Activated T-helper 1 cell treated with anti-CD3 and anti-CD28 coated beads, Interleukin-12 subunit alpha, Interleukin-12 subunit beta, Interleukin-2, Interleukin-4 antibody, amounts not matched to agents 30 ng/mL and 10 ng/mL and 1 ng/mL, durations not matched to agents 14 hours and 24 hours and 36 hours (primary cell): ENCODE measurements around the gene CERS1. TPM values are rescaled to one million over a fixed set of nuclear protein-coding genes. Genes with fewer than 3 reads are reported as not detected.
"Not testable (repeated sequence)": the region's sequence is repeated elsewhere in the genome, so short reads cannot be mapped to it uniquely, and the experiment has no call there.

ENCODE experiments used
- DNase-seq: peaks from one replicate; pipeline ENCODE4 v3.0.0; 2021; ENCODE audit warnings: low spot score
- H3K27ac Mint-ChIP-seq: one replicate; pipeline ENCODE4 v1.8.0; 2021; ENCODE audit warnings: mild to moderate bottlenecking, mixed read lengths
- H3K27me3 Mint-ChIP-seq: one replicate; pipeline ENCODE4 v1.8.0; 2022; ENCODE audit warnings: mild to moderate bottlenecking, moderate library complexity, mixed read lengths; ENCODE audit not compliant: insufficient read depth
- H3K36me3 Mint-ChIP-seq: one replicate; pipeline ENCODE4 v1.8.0; 2021; ENCODE audit warnings: low read depth, mixed read lengths
- H3K4me1 Mint-ChIP-seq: one replicate; pipeline ENCODE4 v1.8.0; 2021; ENCODE audit warnings: low read depth, mixed read lengths
- H3K4me3 Mint-ChIP-seq: one replicate; pipeline ENCODE4 v1.8.0; 2021; ENCODE audit warnings: mild to moderate bottlenecking, moderate library complexity, mixed read lengths
- H3K9me3 Mint-ChIP-seq: one replicate; pipeline ENCODE4 v1.8.0; 2021; ENCODE audit warnings: mixed read lengths
- intact Hi-C: fragments of 100-400 bp; cut with micrococcal nuclease; formaldehyde crosslinking; loops from one replicate; pipeline ENCODE4 v1.15.1; 2024
- total RNA-seq: library from RNA; stranded (reverse); gene quantifications from 2 replicates; pipeline ENCODE4 v1.2.3, GENCODE V29; 2022

The CERS1 gene
- total RNA-seq, 1 donor from 2014 or later, result not detected

GRCh38 chr19:18913466-18913865 lies 17.5 kb upstream of the CERS1 start:
- no peaks in the 10 kb centered on the region for H3K27me3 Mint-ChIP-seq
- intact Hi-C loops, result no loop called here
- peaks cover 22% of the 10 kb centered on the region for H3K36me3 Mint-ChIP-seq
- no peak overlapping the region for H3K27ac Mint-ChIP-seq
- DNase-seq, result no peak
- H3K9me3 Mint-ChIP-seq, result no peaks in the 10 kb centered on the region
- H3K4me1 Mint-ChIP-seq, result peaks cover 12% of the 10 kb centered on the region
- no peak overlapping the region for H3K4me3 Mint-ChIP-seq

GRCh38 chr19:18912933-18913332 lies 17.0 kb upstream of the CERS1 start:
- H3K9me3 Mint-ChIP-seq, result no peaks in the 10 kb centered on the region
- H3K27ac Mint-ChIP-seq, result no peak overlapping the region
- H3K27me3 Mint-ChIP-seq, result no peaks in the 10 kb centered on the region
- intact Hi-C loops, result no loop called here
- no peak for DNase-seq
- H3K4me1 Mint-ChIP-seq, result peaks cover 12% of the 10 kb centered on the region
- no peak overlapping the region for H3K4me3 Mint-ChIP-seq
- peaks cover 22% of the 10 kb centered on the region for H3K36me3 Mint-ChIP-seq

- DNase-seq, result no peak
- intact Hi-C loops, result no loop called here
- no peak overlapping the region for H3K4me3 Mint-ChIP-seq
- H3K27ac Mint-ChIP-seq, result no peak overlapping the region
- H3K4me1 Mint-ChIP-seq, result no peaks in the 10 kb centered on the region
- H3K27me3 Mint-ChIP-seq, result no peaks in the 10 kb centered on the region
- no peaks in the 10 kb centered on the region for H3K9me3 Mint-ChIP-seq
- H3K36me3 Mint-ChIP-seq, result peaks cover 24% of the 10 kb centered on the region
These were observed 15.0 kb upstream of the CERS1 start for GRCh38 chr19:18910801-18911436.

DNA sequence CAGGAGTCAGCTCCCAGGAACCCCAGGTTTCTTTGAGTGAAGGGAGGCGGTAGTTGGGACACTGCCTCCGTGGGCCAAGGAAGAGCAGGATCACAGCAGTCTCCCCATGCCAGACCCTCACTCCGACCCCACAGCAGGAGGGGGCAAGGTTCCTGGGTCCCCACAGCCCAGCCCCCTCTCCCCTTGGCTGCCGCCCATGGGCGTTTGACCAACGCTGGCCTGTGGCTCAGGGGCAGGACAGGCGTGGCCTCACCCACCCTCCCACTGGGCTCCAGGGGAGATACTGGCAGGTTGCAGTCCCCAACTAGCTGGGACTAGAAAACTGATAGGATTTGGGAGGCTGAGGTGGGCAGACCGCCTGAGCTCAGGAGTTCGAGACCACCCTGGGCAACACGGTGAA lies 14.1 kb upstream of the CERS1 start:
- intact Hi-C loops, result no loop called here

GRCh38 chr19:18908917-18909619 lies 13.1 kb upstream of the CERS1 start:
- Mint-ChIP-seq H3K9me3 (no peaks in the 10 kb centered on the region), H3K36me3 (peaks cover 21% of the 10 kb centered on the region), H3K27ac (no peak overlapping the region), H3K4me3 (no peak overlapping the region), H3K4me1 (no peaks in the 10 kb centered on the region), H3K27me3 (no peaks in the 10 kb centered on the region)
- DNase-seq, result no peak
- intact Hi-C loops, result no loop called here

More for the DNA sequence above, 14.1 kb upstream of the CERS1 start:
- Mint-ChIP-seq H3K4me1 (no peaks in the 10 kb centered on the region), H3K27me3 (no peaks in the 10 kb centered on the region), H3K36me3 (peaks cover 22% of the 10 kb centered on the region), H3K9me3 (no peaks in the 10 kb centered on the region), H3K27ac (no peak overlapping the region), H3K4me3 (no peak overlapping the region)
- DNase-seq, result no peak

DNA sequence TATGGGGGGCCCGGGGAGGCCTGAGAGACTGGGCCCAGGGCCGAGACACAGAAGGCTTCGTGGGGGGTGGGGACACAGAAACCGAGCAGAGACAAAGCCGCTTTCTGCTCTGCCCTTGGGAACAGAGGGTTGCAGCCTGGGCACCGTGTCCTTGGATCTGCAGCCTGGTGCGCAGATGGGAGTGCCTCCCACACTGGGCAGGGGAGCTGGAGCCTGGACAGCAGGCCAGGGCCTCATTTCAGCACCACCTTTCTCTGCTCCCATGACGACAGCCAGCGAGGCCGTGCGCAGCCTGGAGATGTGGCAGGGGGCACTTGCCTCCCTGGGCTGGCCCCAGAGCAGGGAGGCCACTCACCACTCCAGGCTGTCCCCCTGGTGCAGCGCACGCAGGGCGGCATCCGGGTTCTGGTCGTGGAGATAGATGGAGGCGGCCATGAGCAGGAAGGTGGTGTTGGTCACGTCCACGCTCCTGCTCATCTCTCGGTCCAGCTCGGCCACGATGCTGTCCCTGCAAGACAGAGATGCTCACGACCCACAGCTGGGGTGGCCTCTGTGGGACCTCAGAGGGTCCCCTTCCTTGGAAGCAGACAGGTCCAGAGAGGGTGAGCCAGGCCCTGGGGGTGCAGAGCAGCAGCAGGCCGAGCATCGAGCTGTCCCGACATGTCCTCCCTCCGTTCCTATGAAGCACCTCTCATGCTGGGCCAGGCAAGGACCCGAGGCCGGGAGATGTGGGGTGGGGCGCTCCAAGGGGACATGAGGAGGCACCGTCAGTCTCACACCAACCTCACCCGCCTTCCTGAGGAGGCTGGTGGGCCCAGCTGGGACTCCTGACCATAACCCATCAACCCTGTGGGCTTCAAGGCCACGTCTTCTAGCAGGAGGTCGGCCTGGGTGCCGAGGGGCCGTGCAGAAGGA lies 10.9 kb upstream of the CERS1 start:
- no peaks in the 10 kb centered on the region for H3K9me3 Mint-ChIP-seq
- no peak overlapping the region for H3K4me3 Mint-ChIP-seq
- no peak for DNase-seq
- peaks cover 14% of the 10 kb centered on the region for H3K36me3 Mint-ChIP-seq
- no peaks in the 10 kb centered on the region for H3K27me3 Mint-ChIP-seq
- intact Hi-C loops, result no loop called here
- no peaks in the 10 kb centered on the region for H3K4me1 Mint-ChIP-seq
- no peak overlapping the region for H3K27ac Mint-ChIP-seq

DNA sequence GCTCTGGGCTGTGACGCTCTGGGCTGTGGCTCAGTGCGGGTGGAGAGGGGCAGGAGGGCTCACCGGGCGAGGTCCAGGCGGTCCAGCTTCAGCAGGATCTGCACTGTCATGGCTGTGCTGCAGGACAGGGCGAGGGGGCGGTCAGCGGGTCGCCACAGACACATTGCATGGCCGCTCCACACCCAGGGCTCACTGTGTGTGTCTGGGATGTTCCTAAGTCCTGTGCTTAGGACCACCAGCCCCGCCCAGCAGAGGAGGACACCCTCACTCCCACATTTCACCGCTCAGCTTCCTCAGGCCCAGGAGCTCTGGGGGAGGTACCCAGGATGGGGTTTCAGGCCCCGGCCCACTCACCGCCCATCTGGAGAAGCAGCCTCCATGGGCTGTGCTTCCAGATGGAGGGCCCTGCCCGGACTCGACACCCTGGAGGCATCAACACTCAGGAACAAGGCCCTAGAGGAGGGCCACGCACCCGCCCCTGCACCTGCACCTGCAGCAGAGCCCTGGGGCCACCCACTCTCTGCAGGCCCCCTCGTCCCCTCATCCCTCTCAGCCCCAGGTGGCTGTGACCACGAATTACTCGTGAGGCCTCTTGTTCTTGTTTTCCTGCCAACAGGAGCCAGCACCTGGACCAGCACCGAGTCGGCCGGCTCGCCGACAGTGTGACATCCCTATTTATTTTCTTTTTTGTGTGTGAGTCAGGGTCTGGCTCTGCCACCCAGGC lies 9.7 kb upstream of the CERS1 start:
- H3K27ac Mint-ChIP-seq, result no peak overlapping the region
- no peak for DNase-seq
- intact Hi-C loops, result no loop called here
- peaks cover 14% of the 10 kb centered on the region for H3K36me3 Mint-ChIP-seq
- H3K9me3 Mint-ChIP-seq, result no peaks in the 10 kb centered on the region
- no peaks in the 10 kb centered on the region for H3K4me1 Mint-ChIP-seq
- H3K27me3 Mint-ChIP-seq, result no peaks in the 10 kb centered on the region
- H3K4me3 Mint-ChIP-seq, result no peak overlapping the region

GRCh38 chr19:18905058-18905456 lies 9.1 kb upstream of the CERS1 start:
- intact Hi-C loops, result no loop called here

DNA sequence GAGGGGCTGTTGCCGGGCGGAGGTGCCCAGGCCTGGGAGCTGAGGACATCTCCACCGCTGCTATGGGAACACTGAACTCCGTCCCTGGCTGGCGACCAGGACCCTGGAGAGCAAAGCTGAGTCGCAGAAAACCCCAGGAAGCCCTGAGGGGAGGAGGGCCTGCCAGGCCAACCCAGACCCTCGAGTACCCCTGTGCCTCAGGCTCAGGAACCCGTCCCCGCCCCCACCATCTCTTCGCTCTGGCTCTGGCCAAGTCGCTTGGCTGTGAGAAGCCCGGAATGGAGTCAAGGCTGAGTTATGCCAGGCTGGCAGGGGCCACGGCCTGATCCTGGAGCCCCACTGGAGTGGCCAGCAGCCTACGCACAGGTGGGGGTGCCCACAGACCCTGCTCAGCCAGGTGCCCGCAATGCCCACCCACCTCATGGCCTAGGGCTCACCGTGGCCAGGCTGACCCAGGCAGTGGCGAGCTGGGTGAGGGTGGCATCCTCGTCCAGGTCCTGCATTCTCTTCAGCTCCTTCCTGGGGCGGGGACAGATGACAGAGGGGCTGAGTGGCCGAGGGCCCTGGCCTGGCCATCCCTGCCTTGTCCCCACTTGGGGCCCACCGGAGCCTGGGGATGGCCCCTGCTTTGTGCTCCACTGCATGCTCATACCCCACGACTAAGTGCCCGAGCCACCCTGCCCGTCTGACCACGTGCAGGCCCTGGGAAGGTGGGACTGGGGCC lies 8.5 kb upstream of the CERS1 start:
- Mint-ChIP-seq H3K4me1 (no peaks in the 10 kb centered on the region), H3K27me3 (no peaks in the 10 kb centered on the region), H3K9me3 (no peaks in the 10 kb centered on the region), H3K27ac (no peak overlapping the region), H3K4me3 (no peak overlapping the region), H3K36me3 (peaks cover 11% of the 10 kb centered on the region)
- no peak for DNase-seq
- intact Hi-C loops, result no loop called here

More at GRCh38 chr19:18905058-18905456, 9.1 kb upstream of the CERS1 start:
- no peaks in the 10 kb centered on the region for H3K9me3 Mint-ChIP-seq
- peaks cover 14% of the 10 kb centered on the region for H3K36me3 Mint-ChIP-seq
- no peaks in the 10 kb centered on the region for H3K4me1 Mint-ChIP-seq
- no peak for DNase-seq
- H3K27me3 Mint-ChIP-seq, result no peaks in the 10 kb centered on the region
- H3K27ac Mint-ChIP-seq, result no peak overlapping the region
- H3K4me3 Mint-ChIP-seq, result no peak overlapping the region

GRCh38 chr19:18903156-18904037 lies 7.4 kb upstream of the CERS1 start:
- no peak for DNase-seq
- H3K4me3 Mint-ChIP-seq, result no peak overlapping the region
- no peaks in the 10 kb centered on the region for H3K9me3 Mint-ChIP-seq
- H3K27ac Mint-ChIP-seq, result no peak overlapping the region
- intact Hi-C loops, result no loop called here
- H3K27me3 Mint-ChIP-seq, result no peaks in the 10 kb centered on the region
- H3K36me3 Mint-ChIP-seq, result peaks cover 10% of the 10 kb centered on the region
- H3K4me1 Mint-ChIP-seq, result no peaks in the 10 kb centered on the region

DNA sequence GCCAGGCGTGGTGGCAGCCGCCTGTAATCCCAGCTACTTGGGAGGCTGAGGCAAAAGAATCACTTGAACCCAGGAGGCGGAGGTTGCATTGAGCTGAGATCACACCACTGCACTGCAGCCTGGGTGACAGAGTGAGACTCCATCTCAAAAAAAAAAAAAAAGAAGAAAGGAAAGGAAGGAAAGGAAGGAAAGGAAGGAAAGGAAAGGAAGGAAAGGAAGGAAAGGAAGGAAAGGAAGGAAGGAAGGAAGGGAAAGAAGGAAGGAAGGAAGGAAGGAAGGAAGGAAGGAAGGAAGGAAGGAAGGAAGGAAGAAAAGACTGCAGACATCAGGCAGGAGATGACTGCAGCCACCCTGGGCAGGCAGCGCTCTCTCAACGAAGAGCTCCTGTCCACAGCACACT lies 6.6 kb upstream of the CERS1 start:
- H3K4me1 Mint-ChIP-seq, H3K9me3 Mint-ChIP-seq, intact Hi-C loops, H3K4me3 Mint-ChIP-seq, H3K27ac Mint-ChIP-seq, DNase-seq, H3K27me3 Mint-ChIP-seq: not testable (repeated sequence)
- H3K36me3 Mint-ChIP-seq, result peaks cover 10% of the 10 kb centered on the region
